Heart right ventricle (tissue), 16 donors: ENCODE measurements around the gene PLXNA2. TPM values are rescaled to one million over a fixed set of nuclear protein-coding genes. Genes with fewer than 3 reads are reported as not detected.

Experiments
- ATAC-seq, 8 donors: fragments of 200-7000 bp; cut with Tn5 transposase; one replicate each; pipeline ENCODE4 v1.9.1; 2020; ENCODE audit warnings: mild to moderate bottlenecking in 8 of 8, moderate library complexity in 8 of 8, moderate number of reproducible peaks in 1 of 8
- DNase-seq, 2 donors: peaks; one replicate each; pipeline ENCODE4 v3.0.0-alpha.2; 2020
- H3K27ac ChIP-seq, 10 donors: fragments of 200-600 bp; sonication (generic) in 2 of 10; one replicate each; pipeline versions ENCODE4 v1.5.0 to v1.8.0; 2020 to 2022; ENCODE audit warnings: mild to moderate bottlenecking in 3 of 10
- H3K27me3 ChIP-seq, 7 donors: fragments of 200-600 bp; one replicate each; pipeline ENCODE4 v1.8.0; 2021 to 2022; ENCODE audit warnings: mild to moderate bottlenecking in 2 of 7
- H3K36me3 ChIP-seq, 9 donors: fragments of 200-600 bp; sonication (generic) in 1 of 9; one replicate each; pipeline versions ENCODE4 v1.5.0 to v1.8.0; 2020 to 2022; ENCODE audit warnings: mild to moderate bottlenecking in 2 of 9
- H3K4me1 ChIP-seq, 9 donors: fragments of 200-600 bp; sonication (generic) in 1 of 9; one replicate each; pipeline versions ENCODE4 v1.5.0 to v1.8.0; 2020 to 2022; ENCODE audit warnings: mild to moderate bottlenecking in 4 of 9
- H3K4me3 ChIP-seq, 10 donors: fragments of 200-600 bp; sonication (generic) in 2 of 10; one replicate each; pipeline versions ENCODE4 v1.5.0 to v1.8.0; 2020 to 2022; ENCODE audit warnings: mild to moderate bottlenecking in 7 of 10, moderate library complexity in 2 of 10
- H3K9me3 ChIP-seq, 11 donors: fragments of 200-600 bp in 10 of 11; sonication (generic) in 2 of 11; one replicate each; pipeline versions ENCODE4 v1.5.0 to v1.8.0; 2013 to 2022; ENCODE audit warnings: mild to moderate bottlenecking in 2 of 11, control low read depth in 1 of 11, moderate library complexity in 1 of 11
- CTCF ChIP-seq, 9 donors: fragments of 200-600 bp; sonication (generic) in 2 of 9; IDR thresholded peaks; one replicate each; pipeline versions ENCODE4 v1.5.0 to v1.8.0; 2021 to 2022; ENCODE audit warnings: antibody characterized with exemption in 9 of 9, mild to moderate bottlenecking in 5 of 9, moderate library complexity in 1 of 9
- WGBS, 2 donors: extraction: QIAGEN DNeasy Blood & Tissue Kit; methylation state at CpG; one replicate each; pipeline ENCODE4 v1.1.7; 2013; ENCODE audit warnings: inconsistent platforms in 1 of 2; 5-methylcytosine and 5-hydroxymethylcytosine counted together
- intact Hi-C, 10 donors: fragments of 100-400 bp; cut with DNase I; formaldehyde crosslinking; loops; one replicate each; pipeline versions ENCODE4 v1.11.1 to v1.14.2; 2022
- polyA plus RNA-seq, 2 donors: library from polyadenylated mRNA; stranded (reverse); fragments of 200-250 nt; gene quantifications; one replicate each; pipeline ENCODE4 v1.2.3, GENCODE V29; 2013
- total RNA-seq, 10 donors: library from RNA; stranded (reverse); fragmentation: NEBNext Ultra II Directional in 3 of 10; extraction: Animal tissue kit (Norgen Biotek cat#: 25700) in 3 of 10; gene quantifications; one replicate each; pipeline versions ENCODE4 v1.2.1 to v1.2.4, GENCODE V29; 2021 to 2023
- donor health status: Arrhythmogenic right ventricular cardiomyopathy.
- donor health status: ischemic (EF 13 %, LVEDD 7.1; RV severe dilation, severe dysfunction).
- donor health status: healthy with polysubstance abuse.
- donor health status: DM: no; HTN: yes; CAD: no.
- donor health status: DM: no; HTN: no; CAD: no.
- donor health status: ischemic (EF 25% LVEDD 6.9; RV normal size, moderate dysfunction).
- donor health status: ischemic (EF 25% LVEDD 5.7; RV mildly dilated, moderate dysfunction).
- donor health status: healthy.
- donor health status: DM: yes; HTN: yes; CAD: no.
- donor health status: Ischemic cardiomyopathy.
- donor health status: ischemic (EF 35%, LVEDD 5.7; RV mildly dilated, moderate dysfunction).
- donor health status: nonischemic (EF 11% LVEDD 7.7; RV severe dilation, severe dysfunction).
- donor health status: DM: yes; HTN: yes; CAD: no.
- donor health status: PGD.
- donor health status: ischemic (EF 29% LVEDD 5.4; RV normal size, mild dysfunction).
- donor health status: nonischemic (EF 23%, LVEDD 6.1; RV moderate dilation, normal function).

The PLXNA2 gene
- total and polyA plus RNA-seq, 12 donors, result 6.1 to 31.6 (median 17.9) TPM

GRCh38 chr1:207977876-207978275 is 266.3 kb downstream of the PLXNA2 start:
- no peaks in the 10 kb centered on the region for H3K9me3 ChIP-seq
- no peak overlapping the region for H3K4me3 ChIP-seq
- peaks cover 0 to 6% (median 0%) of the 10 kb centered on the region in 9 donors for H3K4me1 ChIP-seq
- WGBS, 2 donors, result 95 to 97% methylated on average over 1 of the region's 1 CpG
- no peaks in the 10 kb centered on the region for H3K36me3 ChIP-seq
- ATAC-seq, result no peak
- no peak for DNase-seq
- H3K27ac ChIP-seq, result no peak overlapping the region
- no peak for TF ChIP-seq CTCF (IDR thresholded peaks at IDR 0.05)
- H3K27me3 ChIP-seq, result no peaks in the 10 kb centered on the region
- intact Hi-C loops, result no loop called here

GRCh38 chr1:207973898-207974568 is 270.2 kb downstream of the PLXNA2 start:
- Histone ChIP-seq H3K9me3 (no peaks in the 10 kb centered on the region), H3K27me3 (no peaks in the 10 kb centered on the region), H3K27ac (no peak overlapping the region), H3K36me3 (no peaks in the 10 kb centered on the region), H3K4me1 (peaks cover 0 to 7% (median 0%) of the 10 kb centered on the region in 9 donors), H3K4me3 (no peak overlapping the region)
- DNase-seq, result no peak
- intact Hi-C loops, result no loop called here
- ATAC-seq, result peak in 1 of 8 donors; percentile 53
- WGBS, 2 donors, result 74 to 79% methylated on average over 5 of the region's 5 CpGs
- no peak for TF ChIP-seq CTCF (IDR thresholded peaks at IDR 0.05)

- Histone ChIP-seq H3K36me3 (no peaks in the 10 kb centered on the region), H3K4me3 (no peak overlapping the region), H3K9me3 (no peaks in the 10 kb centered on the region), H3K4me1 (peaks cover 0 to 7% (median 0%) of the 10 kb centered on the region in 9 donors), H3K27me3 (no peaks in the 10 kb centered on the region), H3K27ac (no peak overlapping the region)
- DNase-seq, result no peak
- WGBS, 2 donors, result 54 to 63% methylated on average over 5 of the region's 5 CpGs
- peak in 4 of 8 donors; percentile 37 to 48 (median 40) for ATAC-seq
- TF ChIP-seq CTCF (IDR thresholded peaks at IDR 0.05), result no peak
- intact Hi-C loops, result no loop called here
Observed at GRCh38 chr1:207972337-207972736, 271.8 kb downstream of the PLXNA2 start.
